Left ventricle myocardium inferior (tissue), 1 donor: ENCODE data around the gene AATF. TPM values are rescaled to one million over a fixed set of nuclear protein-coding genes. Genes with fewer than 3 reads are reported as not detected.

Experiments used
- DNase-seq: peaks from one replicate; pipeline ENCODE4 v3.0.0-alpha.2; 2020
- H3K27ac ChIP-seq: fragments of 200-600 bp; replicated peaks from 2 replicates; pipeline ENCODE4 v1.8.0; 2021
- H3K27me3 ChIP-seq: fragments of 200-600 bp; 2 replicates; pipeline ENCODE4 v1.8.0; 2021; ENCODE audit warnings: low read depth
- H3K36me3 ChIP-seq: fragments of 200-600 bp; 2 replicates; pipeline ENCODE4 v1.8.0; 2021
- H3K4me1 ChIP-seq: fragments of 200-600 bp; 2 replicates; pipeline ENCODE4 v1.8.0; 2021
- H3K4me3 ChIP-seq: fragments of 200-600 bp; 2 replicates; pipeline ENCODE4 v1.8.0; 2021; ENCODE audit warnings: mild to moderate bottlenecking, moderate library complexity
- H3K9me3 ChIP-seq: fragments of 200-600 bp; replicated peaks from 2 replicates; pipeline ENCODE4 v1.8.0; 2021
- intact Hi-C: fragments of 100-400 bp; cut with micrococcal nuclease; formaldehyde crosslinking; loops from one replicate; pipeline ENCODE4 v1.11.0; 2022
- total RNA-seq: library from RNA; stranded (reverse); fragmentation: NEBNext Ultra II Directional; extraction: Animal tissue kit (Norgen Biotek cat#: 25700); gene quantifications from one replicate; pipeline ENCODE4 v1.2.1, GENCODE V29; 2021
- TF ChIP-seq, protein P1 (sequence below): fragments of 200-600 bp; IDR thresholded peaks from 2 replicates; pipeline ENCODE4 v1.8.0; 2021; ENCODE audit warnings: antibody characterized with exemption, mild to moderate bottlenecking, borderline replicate concordance
- donor health status: DM: no; HTN: yes; CAD: no; lungs with severe emphysema.

Gene AATF
- total RNA-seq, 1 donor from 2014 or later = 24.2 TPM

DNA sequence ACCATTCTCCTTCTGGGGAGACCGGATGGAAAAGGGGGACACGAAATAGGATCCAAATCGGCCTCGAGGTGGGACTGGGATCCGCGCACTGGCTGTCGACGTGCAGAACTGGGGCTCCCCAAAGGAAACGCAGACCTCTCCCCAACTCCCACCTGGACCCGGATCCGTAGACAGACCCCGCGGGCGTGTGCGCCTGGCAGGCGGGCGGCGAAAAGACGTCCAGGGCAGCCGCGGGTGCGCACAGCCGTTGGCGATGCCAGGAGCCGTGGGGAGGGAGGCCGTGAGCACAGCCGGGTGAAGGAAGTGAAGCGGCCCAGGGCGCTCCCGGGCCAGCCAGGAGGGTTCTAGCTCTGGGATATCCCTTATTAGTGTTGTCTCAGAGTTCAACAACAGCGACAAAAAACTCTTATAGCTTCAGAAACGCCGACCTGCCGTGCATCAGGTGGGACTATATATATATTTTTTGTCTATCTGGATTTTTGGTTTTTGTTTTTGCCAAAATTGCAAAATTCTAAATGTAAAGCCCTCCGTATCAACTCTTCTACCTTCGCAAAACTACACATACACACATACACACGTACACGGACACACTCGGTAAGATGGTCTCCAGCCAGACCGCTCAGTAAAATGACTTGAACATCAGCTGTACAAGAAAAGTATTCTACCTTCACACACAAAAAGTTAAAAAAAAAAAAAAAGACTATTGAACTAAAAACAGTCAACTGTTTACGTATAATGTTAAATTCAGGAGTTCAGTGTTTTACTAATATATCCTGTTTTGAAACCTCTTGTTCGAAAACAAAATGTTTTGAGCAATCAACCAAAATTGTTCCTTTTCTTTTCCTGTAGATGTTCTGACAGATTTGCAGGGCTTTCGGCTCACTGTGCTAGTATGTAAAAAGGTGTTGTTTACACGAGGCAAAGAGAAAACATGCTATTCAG is 5.2 kb upstream of the AATF start:
- TF ChIP-seq, protein P1, sequence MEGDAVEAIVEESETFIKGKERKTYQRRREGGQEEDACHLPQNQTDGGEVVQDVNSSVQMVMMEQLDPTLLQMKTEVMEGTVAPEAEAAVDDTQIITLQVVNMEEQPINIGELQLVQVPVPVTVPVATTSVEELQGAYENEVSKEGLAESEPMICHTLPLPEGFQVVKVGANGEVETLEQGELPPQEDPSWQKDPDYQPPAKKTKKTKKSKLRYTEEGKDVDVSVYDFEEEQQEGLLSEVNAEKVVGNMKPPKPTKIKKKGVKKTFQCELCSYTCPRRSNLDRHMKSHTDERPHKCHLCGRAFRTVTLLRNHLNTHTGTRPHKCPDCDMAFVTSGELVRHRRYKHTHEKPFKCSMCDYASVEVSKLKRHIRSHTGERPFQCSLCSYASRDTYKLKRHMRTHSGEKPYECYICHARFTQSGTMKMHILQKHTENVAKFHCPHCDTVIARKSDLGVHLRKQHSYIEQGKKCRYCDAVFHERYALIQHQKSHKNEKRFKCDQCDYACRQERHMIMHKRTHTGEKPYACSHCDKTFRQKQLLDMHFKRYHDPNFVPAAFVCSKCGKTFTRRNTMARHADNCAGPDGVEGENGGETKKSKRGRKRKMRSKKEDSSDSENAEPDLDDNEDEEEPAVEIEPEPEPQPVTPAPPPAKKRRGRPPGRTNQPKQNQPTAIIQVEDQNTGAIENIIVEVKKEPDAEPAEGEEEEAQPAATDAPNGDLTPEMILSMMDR = no peak
- peaks cover 93% of the 10 kb centered on the region for H3K27me3 ChIP-seq
- intact Hi-C loops = no loop called here
- no peaks in the 10 kb centered on the region for H3K36me3 ChIP-seq
- H3K9me3 ChIP-seq = no peaks in the 10 kb centered on the region
- no peak overlapping the region for H3K4me3 ChIP-seq
- H3K4me1 ChIP-seq = peaks cover 38% of the 10 kb centered on the region
- H3K27ac ChIP-seq = no peak overlapping the region
- DNase-seq = no peak

GRCh38 chr17:36944553-36944952 is 4.2 kb upstream of the AATF start:
- DNase-seq = no peak
- intact Hi-C loops = no loop called here
- Histone ChIP-seq H3K27me3 (peaks cover 83% of the 10 kb centered on the region), H3K27ac (no peak overlapping the region), H3K36me3 (no peaks in the 10 kb centered on the region), H3K4me3 (no peak overlapping the region), H3K4me1 (peaks cover 36% of the 10 kb centered on the region), H3K9me3 (no peaks in the 10 kb centered on the region)
- TF ChIP-seq, protein P1 = no peak

DNA sequence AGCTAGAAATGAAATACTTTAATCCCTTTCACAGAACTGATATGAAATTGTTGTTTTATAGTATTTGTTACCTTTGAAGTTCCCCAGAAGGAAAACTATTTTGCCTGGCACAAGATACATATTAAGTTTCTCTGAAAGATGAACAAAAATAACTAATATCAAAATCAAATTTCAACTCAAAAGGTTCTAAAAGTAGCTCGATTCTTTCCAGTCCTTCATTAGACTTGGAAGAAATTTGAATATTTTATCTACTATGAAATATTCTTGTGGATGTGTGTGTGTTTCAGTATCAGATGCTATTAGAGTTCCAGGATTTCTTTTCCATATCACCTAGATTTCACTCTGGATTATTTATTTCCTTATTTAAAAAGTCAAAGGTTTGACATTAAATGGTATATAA is 3.6 kb upstream of the AATF start:
- intact Hi-C loops = no loop called here
- Histone ChIP-seq H3K4me3 (no peak overlapping the region), H3K4me1 (peaks cover 39% of the 10 kb centered on the region), H3K27me3 (peaks cover 77% of the 10 kb centered on the region), H3K9me3 (no peaks in the 10 kb centered on the region), H3K36me3 (no peaks in the 10 kb centered on the region), H3K27ac (no peak overlapping the region)
- TF ChIP-seq, protein P1 = no peak
- no peak for DNase-seq

GRCh38 chr17:36945959-36946725 is 2.6 kb upstream of the AATF start:
- no peak for DNase-seq
- H3K4me3 ChIP-seq = no peak overlapping the region
- H3K9me3 ChIP-seq = no peaks in the 10 kb centered on the region
- TF ChIP-seq, protein P1 = no peak
- peaks cover 46% of the 10 kb centered on the region for H3K4me1 ChIP-seq
- H3K27me3 ChIP-seq = peaks cover 67% of the 10 kb centered on the region
- no peak overlapping the region for H3K27ac ChIP-seq
- intact Hi-C loops = no loop called here
- H3K36me3 ChIP-seq = peaks cover 8% of the 10 kb centered on the region

DNA sequence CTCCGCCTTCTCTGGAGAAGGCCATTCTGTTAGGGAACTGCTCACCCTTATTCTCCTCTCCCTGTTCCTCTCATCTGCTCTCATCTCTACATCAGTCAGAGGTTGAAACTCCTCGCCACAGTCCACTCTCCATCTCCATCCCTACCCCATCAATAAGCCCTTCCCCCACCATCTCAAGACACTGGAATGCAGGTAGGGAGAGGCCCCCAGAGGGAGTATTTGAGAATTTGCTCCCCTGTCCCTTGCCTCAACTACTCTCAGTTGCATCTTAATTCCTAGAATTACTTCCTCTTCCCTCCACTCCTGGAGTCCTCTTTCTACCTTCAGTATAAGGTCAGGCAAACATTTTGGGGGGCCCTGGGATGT is 2.0 kb upstream of the AATF start:
- peaks cover 62% of the 10 kb centered on the region for H3K27me3 ChIP-seq
- H3K4me1 ChIP-seq = peaks cover 46% of the 10 kb centered on the region
- no peak overlapping the region for H3K27ac ChIP-seq
- TF ChIP-seq, protein P1 = no peak
- no peaks in the 10 kb centered on the region for H3K9me3 ChIP-seq
- no peak for DNase-seq
- intact Hi-C loops = no loop called here
- peaks cover 11% of the 10 kb centered on the region for H3K36me3 ChIP-seq
- H3K4me3 ChIP-seq = no peak overlapping the region
